H1 (cell line): ENCODE results near the gene SORD. TPM values are rescaled to one million over a fixed set of nuclear protein-coding genes. Genes with fewer than 3 reads are reported as not detected.

Experiments used
- ATF2 ChIP-seq: IDR thresholded peaks from 2 replicates; pipeline ENCODE4 v1.6.1; 2012; ENCODE audit warnings: low read length, inconsistent platforms
- CHD7 ChIP-seq: fragments of 300-600 bp; sonication (generic); IDR thresholded peaks from 2 replicates; pipeline ENCODE4 v1.7.1; 2012; ENCODE audit warnings: low read length, moderate library complexity, mild to moderate bottlenecking, inconsistent platforms; ENCODE audit not compliant: insufficient replicate concordance
- NRF1 ChIP-seq: IDR thresholded peaks from 2 replicates; pipeline ENCODE4 v1.6.1; 2011; ENCODE audit warnings: mild to moderate bottlenecking, low read depth, low read length, improper control_type of control experiment
- RNF2 ChIP-seq: fragments of 200-900, 300-1000 bp; sonication (generic); IDR thresholded peaks from 2 replicates; pipeline ENCODE4 v1.7.1; 2016; ENCODE audit warnings: borderline replicate concordance, low read depth, mild to moderate bottlenecking, antibody characterized with exemption, low read length; ENCODE audit not compliant: poor library complexity, severe bottlenecking; ENCODE audit errors: missing control alignments
- YY1 ChIP-seq: IDR thresholded peaks from 2 replicates; pipeline ENCODE4 v1.6.1; 2011; ENCODE audit warnings: low read depth, mild to moderate bottlenecking, low read length
- polyA plus RNA-seq, 7 experiments: library from polyadenylated mRNA; depleted of rRNA in 3 of 7; stranded (reverse) in 5 of 7; unstranded in 2 of 7; fragments of >200 nt in 5 of 7; fragments of 200-250 nt in 2 of 7; gene quantifications; 1 replicate in 5 of 7; 2 replicates in 1 of 7; 4 replicates in 1 of 7; pipeline versions ENCODE4 v1.2.1 to v1.2.3, GENCODE V29; 2011 to 2013; ENCODE audit warnings: missing spikeins in 2 of 7, mixed read lengths in 2 of 7
- total RNA-seq: library from RNA; stranded (reverse); fragmentation: NEBNext Ultra II Directional; extraction: Animal tissue kit (Norgen Biotek cat#: 25700); gene quantifications from 2 replicates; pipeline ENCODE4 v1.2.1, GENCODE V29; 2021
- TF ChIP-seq, protein P1 (sequence below), 3 experiments: IDR thresholded peaks; 1 replicate in 2 of 3; 2 replicates in 1 of 3; pipeline versions ENCODE4 v1.5.1 to v1.6.1; 2011; ENCODE audit warnings: low read length in 3 of 3, mild to moderate bottlenecking in 3 of 3, inconsistent platforms in 2 of 3, low read depth in 1 of 3, moderate library complexity in 1 of 3; ENCODE audit not compliant: insufficient read depth in 1 of 3; ENCODE audit errors: control extremely low read depth in 1 of 3

Gene SORD
- total and polyA plus RNA-seq, 2 of the 8 experiments (the other 6 are each of a cell fraction or from before 2014, with no cell fraction given), result 52.6 to 75.8 TPM

- TF ChIP-seq CHD7 (no peak), NRF1 (no peak), RNF2 (no peak), ATF2 (no peak), YY1 (no peak)
- TF ChIP-seq, protein P1, sequence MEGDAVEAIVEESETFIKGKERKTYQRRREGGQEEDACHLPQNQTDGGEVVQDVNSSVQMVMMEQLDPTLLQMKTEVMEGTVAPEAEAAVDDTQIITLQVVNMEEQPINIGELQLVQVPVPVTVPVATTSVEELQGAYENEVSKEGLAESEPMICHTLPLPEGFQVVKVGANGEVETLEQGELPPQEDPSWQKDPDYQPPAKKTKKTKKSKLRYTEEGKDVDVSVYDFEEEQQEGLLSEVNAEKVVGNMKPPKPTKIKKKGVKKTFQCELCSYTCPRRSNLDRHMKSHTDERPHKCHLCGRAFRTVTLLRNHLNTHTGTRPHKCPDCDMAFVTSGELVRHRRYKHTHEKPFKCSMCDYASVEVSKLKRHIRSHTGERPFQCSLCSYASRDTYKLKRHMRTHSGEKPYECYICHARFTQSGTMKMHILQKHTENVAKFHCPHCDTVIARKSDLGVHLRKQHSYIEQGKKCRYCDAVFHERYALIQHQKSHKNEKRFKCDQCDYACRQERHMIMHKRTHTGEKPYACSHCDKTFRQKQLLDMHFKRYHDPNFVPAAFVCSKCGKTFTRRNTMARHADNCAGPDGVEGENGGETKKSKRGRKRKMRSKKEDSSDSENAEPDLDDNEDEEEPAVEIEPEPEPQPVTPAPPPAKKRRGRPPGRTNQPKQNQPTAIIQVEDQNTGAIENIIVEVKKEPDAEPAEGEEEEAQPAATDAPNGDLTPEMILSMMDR (IDR thresholded peaks at IDR 0.05; ENCODE audit: control extremely low read depth in 1 of 3, insufficient read depth in 1 of 3, low read depth in 1 of 3, low read length in 3 of 3), result no peak
These were observed 60.2 kb downstream of the SORD start (continued) for GRCh38 chr15:45083223-45083622.
